HCEC 1CT (cell line): ENCODE results near the gene ABR.
"Not testable (repeated sequence)": the region's sequence is repeated elsewhere in the genome, so short reads cannot be mapped to it uniquely, and the experiment has no call there.

ENCODE experiments used
- DNase-seq: peaks from one replicate; pipeline ENCODE4 v3.0.0-alpha.2; 2017

The ABR gene

GRCh38 chr17:978103-979093 lies 201.4 kb downstream of the ABR start:
- DNase-seq: peak; percentile 44

GRCh38 chr17:977166-977565 lies 202.6 kb downstream of the ABR start:
- no peak for DNase-seq

- no peak for DNase-seq
Observed at GRCh38 chr17:976312-976711, 203.5 kb downstream of the ABR start.

GRCh38 chr17:975371-975915 lies 204.3 kb downstream of the ABR start:
- DNase-seq: no peak

- DNase-seq: not testable (repeated sequence)
Observed at GRCh38 chr17:974778-975177, 205.0 kb downstream of the ABR start.

GRCh38 chr17:973053-973452 lies 206.7 kb downstream of the ABR start:
- DNase-seq: no peak

GRCh38 chr17:971861-972260 lies 207.9 kb downstream of the ABR start:
- DNase-seq: not testable (repeated sequence)

- no peak for DNase-seq
Observed at GRCh38 chr17:970364-970763, 209.4 kb downstream of the ABR start.

GRCh38 chr17:969811-970355 lies 209.9 kb downstream of the ABR start:
- DNase-seq: peak; percentile 5

- peak; percentile 60 for DNase-seq
Observed at GRCh38 chr17:968812-969730, 210.7 kb downstream of the ABR start.

- DNase-seq: no peak
Observed at GRCh38 chr17:967122-967521, 212.7 kb downstream of the ABR start.

GRCh38 chr17:965311-965989 lies 214.3 kb downstream of the ABR start:
- DNase-seq: no peak

GRCh38 chr17:964876-965275 lies 214.9 kb downstream of the ABR start:
- no peak for DNase-seq

- DNase-seq: no peak
Observed at GRCh38 chr17:962670-963069, 217.1 kb downstream of the ABR start.

- DNase-seq: no peak
Observed at GRCh38 chr17:962166-962565, 217.6 kb downstream of the ABR start.

GRCh38 chr17:958712-959451 lies 220.9 kb downstream of the ABR start:
- no peak for DNase-seq

- no peak for DNase-seq
Observed at GRCh38 chr17:957856-958421, 221.8 kb downstream of the ABR start.

GRCh38 chr17:956905-957304 lies 222.9 kb downstream of the ABR start:
- DNase-seq: no peak

- DNase-seq: no peak
Observed at GRCh38 chr17:954431-955164, 225.2 kb downstream of the ABR start.

- no peak for DNase-seq
Observed at GRCh38 chr17:953767-954166, 226.0 kb downstream of the ABR start.
